ENCODE data around the gene PRM1.

DNA sequence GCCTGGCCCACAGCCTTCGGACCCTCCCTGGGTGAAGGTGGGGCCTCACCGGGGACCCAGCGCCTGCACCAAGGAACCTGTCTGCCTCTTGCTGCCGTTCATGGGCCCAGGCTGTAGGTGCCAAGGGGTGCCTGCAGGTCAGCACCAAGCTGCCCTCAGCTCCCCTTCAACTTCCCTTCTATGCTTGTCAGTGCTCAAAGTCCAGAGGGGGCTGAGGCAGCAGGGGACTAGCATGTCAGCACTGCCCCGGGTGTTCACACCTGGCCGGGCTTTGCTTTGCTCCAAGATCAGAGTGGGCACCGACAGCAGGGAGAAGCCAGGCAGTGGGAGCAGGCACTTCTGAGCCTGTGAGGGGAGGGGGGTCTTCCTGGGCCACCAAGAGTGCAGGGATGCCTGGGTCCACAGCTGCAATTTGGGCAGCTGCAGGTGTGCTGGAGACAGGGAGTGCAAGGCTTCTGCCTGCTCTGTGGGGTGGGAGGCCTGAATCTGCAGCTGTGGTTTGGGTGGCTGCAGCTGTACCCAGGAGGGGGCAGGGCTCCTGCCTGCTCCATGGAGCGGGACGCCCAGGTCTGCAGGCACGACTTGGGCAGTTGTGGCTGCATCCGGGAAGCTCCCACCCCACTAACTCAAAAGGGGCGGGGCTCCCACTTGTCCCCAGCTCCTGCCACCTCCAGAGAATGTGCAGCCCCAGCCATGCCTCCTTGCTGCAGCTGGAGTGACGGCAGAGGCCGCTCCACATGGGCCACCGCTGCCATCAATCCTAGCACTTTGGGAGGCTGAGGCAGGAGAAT is 27.6 kb upstream of the PRM1 start:
- TF ChIP-seq, protein P1, sequence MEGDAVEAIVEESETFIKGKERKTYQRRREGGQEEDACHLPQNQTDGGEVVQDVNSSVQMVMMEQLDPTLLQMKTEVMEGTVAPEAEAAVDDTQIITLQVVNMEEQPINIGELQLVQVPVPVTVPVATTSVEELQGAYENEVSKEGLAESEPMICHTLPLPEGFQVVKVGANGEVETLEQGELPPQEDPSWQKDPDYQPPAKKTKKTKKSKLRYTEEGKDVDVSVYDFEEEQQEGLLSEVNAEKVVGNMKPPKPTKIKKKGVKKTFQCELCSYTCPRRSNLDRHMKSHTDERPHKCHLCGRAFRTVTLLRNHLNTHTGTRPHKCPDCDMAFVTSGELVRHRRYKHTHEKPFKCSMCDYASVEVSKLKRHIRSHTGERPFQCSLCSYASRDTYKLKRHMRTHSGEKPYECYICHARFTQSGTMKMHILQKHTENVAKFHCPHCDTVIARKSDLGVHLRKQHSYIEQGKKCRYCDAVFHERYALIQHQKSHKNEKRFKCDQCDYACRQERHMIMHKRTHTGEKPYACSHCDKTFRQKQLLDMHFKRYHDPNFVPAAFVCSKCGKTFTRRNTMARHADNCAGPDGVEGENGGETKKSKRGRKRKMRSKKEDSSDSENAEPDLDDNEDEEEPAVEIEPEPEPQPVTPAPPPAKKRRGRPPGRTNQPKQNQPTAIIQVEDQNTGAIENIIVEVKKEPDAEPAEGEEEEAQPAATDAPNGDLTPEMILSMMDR (IDR thresholded peaks at IDR 0.05; ENCODE audit: borderline replicate concordance, extremely low read depth, low read length, poor library complexity, severe bottlenecking) = no peak
- no peak for TF ChIP-seq EZH2 (IDR thresholded peaks at IDR 0.05; ENCODE audit: borderline replicate concordance, low read depth, low read length, severe bottlenecking)
